ENCODE measurements around the gene ZNF512B.

ZNF512B gene
- total RNA-seq = 41.1 to 76.8 (median 55.1) reads per million in 3 experiments

DNA sequence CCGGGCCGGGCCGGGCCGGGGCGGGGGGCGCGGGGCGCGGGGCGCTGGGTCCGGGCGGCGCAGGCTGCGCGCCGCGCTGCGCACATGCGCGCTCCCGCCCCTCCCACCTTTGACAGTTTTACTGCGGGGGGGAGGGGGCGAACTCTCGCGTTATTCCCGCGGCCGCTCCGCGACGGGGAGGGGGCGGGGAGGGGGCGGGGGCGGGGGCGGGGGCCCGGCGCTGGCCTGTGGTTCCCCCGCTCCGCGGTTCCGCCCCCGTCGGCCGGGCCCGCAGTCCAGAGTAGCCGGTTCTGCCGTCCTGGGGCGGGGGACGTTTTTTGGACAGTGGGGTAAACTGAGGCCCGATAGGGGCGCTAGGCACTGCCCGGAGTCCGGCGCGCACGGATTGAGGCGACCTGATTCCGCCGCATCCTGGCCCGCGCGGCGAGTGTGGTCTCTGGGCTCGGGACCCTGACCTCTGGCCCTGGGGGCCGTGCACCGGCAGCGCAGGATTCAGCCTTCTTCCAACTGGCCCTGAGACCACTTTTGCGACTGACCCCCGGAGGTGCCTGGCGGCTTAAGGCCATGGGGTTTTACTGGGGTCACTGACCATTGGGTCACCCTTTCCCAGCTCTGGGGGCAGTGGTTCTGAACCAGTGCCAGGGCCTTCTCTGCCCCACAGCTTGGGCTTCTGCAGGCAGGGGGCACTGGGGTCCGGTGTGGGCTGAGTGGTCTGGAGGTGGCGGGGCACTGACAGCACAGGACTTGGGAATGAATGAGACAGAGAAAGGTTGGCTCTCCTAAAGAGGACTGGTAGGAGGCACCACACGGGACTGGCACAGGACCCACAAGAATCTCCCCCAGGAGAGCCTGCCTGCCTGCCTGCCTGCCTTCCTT is at the start of gene ZNF512B:
Gene ZNF512B (minus strand): TSS at position 93 of the 876 bp plus-strand sequence. CDS start 1,980 bp downstream, outside the sequence.
- DNase-seq = peak; percentile 47

DNA sequence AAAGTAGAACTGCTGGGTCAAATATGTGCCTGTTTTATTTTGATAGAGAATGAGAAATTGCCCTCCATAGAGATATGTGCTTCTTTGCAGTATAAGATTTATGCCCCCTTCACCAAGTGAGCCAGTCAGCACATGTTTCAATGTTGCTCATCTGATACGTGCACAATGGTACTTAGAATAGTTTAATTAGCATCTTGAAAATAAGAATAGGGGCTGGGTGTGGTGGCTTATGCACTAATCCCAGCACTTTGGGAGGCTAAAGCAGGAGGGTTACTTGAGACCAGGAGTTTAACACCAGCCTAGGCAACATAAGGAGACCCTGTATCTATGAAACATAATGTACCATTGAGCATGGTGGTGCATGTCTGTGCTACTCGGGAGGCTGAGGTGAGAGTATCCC is 45.9 kb upstream of the ZNF512B start:
- DNase-seq = no peak

DNA sequence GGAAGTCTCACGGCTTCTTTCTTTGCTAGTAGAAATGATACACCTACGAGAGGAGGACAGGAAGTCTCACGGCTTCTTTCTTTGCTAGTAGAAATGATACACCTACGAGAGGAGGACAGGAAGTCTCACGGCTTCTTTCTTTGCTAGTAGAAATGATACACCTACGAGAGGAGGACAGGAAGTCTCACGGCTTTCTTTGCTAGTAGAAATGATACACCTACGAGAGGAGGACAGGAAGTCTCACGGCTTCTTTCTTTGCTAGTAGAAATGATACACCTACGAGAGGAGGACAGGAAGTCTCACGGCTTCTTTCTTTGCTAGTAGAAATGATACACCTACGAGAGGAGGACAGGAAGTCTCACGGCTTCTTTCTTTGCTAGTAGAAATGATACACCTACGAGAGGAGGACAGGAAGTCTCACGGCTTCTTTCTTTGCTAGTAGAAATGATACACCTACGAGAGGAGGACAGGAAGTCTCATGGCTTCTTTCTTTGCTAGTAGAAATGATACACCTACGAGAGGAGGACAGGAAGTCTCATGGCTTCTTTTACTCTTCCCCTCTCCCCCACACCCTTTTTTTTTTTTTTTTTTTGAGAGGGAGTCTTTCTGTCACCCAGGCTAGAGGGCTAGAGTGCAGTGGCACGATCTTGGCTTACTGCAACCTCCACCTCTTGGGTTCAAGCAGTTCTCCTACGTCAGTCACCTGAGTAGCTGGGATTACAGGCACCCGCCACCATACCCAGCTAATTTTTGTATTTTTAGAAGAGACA is 42.8 kb upstream of the ZNF512B start:
- DNase-seq = peak; percentile 44

DNA sequence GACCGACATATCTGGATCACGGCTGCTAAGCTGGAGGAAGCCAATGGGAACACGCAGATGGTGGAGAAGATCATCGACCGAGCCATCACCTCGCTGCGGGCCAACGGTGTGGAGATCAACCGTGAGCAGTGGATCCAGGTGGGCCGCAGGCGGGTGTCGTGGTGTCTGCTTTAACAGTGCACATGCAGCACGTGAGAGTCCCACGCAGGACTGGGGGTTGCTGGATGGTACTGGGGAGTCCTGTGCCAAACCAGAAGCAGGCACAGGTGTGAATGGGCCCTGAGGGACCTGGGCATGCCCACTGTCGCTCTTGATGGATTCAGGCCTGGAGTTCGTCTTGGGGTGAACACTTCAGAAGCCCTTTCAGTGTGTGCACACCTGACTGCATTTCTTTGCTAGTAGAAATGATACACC is 41.6 kb upstream of the ZNF512B start:
- no peak for DNase-seq

GRCh38 chr20:64010711-64011237 is 41.0 kb upstream of the ZNF512B start:
- no peak for DNase-seq

DNA sequence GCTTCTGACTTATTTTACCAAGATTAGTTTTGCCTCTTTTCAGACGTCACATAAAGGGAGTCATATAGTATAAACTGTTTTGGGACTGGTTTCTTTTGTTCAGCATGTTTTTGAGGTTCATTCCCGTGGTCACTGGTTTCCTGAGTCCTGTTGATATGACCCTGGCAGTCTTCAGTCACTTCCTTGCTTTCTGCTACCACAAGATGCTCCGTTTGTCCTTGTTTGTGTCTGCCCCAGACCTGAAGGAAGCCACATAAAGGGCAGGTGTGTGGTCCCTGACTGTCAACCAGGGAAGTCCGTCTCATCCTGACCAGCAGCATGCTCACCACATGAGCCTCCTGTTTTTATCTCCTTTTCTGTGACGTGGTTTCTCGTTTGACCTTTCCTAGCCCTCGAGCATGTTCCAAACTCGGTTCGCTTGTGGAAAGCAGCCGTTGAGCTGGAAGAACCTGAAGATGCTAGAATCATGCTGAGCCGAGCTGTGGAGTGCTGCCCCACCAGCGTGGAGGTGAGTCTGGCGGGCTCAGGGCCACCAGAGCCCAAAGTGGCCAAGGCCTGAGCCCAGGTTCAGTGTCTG is 40.2 kb upstream of the ZNF512B start:
- no peak for DNase-seq

DNA sequence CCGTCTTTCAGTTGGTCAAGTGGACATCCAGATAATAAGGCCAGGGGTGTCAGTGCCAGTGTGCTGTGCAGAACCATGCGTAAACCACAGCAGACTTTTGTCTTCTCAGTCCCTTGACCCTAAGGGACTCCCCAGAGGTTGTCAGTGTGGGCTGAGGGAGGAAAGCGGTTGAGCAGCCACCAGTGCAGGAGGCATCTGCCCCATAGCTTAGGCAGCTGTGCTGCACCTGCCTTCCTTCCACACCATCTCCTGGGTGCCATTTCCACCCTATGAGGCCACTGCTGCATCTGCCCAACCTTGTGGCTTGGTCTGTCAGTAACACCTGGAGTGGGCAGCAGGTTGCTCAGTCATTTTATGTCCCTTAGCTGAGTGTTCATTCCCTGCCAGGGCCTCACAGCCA is 37.2 kb upstream of the ZNF512B start:
- DNase-seq = no peak

DNA sequence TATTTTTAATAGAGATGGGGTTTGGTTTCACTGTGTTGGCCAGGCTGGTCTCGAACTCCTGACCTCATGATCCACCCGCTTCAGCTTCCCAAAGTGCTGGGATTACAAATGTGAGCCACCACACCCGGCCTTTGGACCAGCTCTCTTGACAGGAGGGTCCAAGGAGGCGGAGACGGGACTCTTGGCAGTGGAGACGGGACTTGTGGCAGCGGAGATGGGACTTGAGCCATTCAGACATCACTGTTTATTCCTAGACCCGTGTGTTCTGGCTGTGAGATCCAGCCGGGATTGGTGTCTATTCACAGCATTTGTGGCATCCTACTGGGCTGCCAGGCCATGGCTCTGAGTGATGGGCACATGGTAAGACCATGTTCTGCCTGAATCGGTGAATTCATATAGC is 36.8 kb upstream of the ZNF512B start:
- no peak for DNase-seq

DNA sequence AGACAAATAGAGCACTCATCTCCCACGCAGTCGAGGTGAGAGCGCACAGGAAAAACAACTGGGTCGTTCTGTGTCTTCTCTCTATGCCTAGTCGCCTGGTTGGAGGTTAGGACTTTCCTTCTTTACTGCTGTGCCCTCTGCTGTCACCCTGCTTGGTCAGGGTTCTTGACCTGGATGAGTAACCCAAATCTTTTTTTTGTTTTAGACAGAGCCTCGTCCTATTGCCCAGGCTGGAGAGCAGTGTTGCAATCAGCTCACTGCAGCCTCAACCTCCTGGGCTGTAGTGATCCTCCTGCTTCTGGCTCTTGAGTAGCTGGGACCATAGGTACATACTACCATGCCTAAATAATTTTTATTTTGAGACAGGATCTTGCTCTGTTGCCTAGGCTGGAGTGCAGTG is 35.7 kb upstream of the ZNF512B start:
- no peak for DNase-seq

DNA sequence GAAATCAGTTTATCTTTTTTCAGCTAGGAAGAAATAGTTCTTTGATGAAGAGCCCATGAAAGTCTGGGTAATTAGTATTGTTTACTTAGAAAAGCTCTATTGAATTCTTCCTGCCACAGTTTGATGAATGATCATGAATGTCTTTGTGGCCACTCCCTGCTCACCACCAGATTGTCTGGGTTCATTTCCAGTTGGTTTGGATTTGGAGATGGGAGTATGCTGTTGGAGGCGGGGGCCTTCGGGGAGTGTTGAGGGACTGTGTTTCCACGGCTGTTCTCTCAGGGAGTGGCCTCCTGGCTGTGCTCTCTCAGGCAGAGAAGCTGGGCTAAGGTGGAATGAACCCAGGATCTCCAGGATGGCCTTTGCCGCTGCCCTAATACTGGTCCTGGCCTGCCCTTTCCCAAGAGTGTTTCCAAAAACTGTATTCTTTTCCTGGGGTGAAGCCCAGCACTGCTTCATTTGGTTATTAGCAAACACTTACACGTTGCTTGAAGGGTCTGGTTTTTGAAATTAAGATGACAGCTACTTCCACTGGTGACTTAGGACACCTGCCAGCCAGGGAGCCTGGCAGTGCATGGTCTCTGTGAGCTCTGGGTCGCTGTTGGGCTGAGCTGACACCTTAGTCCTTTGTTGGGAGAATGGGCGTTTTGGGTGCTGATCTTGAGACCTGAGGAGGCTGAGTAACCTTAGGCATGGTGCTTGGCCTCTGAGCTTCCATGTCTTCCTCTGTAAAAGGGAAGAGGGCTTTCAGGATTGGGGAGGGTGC is 34.4 kb upstream of the ZNF512B start:
- DNase-seq = no peak

- no peak for DNase-seq
These were observed 31.9 kb upstream of the ZNF512B start for GRCh38 chr20:64001607-64002011.

DNA sequence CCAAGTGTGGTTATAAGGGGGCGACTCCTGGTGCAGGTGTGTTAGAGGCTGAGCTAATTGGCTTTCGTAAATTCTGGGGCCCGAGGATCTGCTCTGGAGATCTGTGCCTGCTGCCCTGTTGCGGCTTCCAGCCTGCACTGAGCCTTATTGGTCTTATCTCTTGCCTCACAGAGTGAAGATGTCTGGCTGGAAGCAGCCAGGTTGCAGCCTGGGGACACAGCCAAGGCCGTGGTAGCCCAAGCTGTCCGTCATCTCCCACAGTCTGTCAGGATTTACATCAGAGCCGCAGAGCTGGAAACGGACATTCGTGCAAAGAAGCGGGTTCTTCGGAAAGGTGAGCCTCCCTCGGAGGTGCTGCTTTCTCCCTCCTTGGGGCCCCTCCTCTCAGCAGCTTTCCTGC is 31.2 kb upstream of the ZNF512B start:
- DNase-seq = no peak

DNA sequence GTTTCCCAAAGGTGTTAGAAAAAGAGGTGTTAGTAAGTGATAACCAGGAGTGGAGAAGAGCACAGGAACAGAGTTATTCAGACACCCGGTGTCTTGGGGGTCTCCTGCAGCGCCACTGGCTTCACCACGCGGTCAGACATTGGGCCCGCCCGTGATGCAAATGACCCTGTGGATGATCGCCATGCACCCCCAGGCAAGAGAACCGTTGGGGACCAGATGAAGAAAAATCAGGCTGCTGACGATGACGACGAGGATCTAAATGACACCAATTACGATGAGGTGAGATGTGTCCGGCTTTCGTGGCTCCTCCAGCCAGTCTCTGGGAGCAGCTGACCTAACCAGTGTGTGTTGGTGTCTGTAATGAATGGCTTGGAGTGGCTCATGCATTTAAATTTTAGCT is 13.2 kb upstream of the ZNF512B start:
- no peak for DNase-seq

GRCh38 chr20:63980806-63981728 is 11.3 kb upstream of the ZNF512B start, which contains the start of gene PRPF6:
PRPF6 (plus strand) TSS chr20:63981132; CDS start chr20:63981246, 114 bp downstream.
- DNase-seq = peak; percentile 93

- peak; percentile 47 for DNase-seq
These were observed 10.6 kb upstream of the ZNF512B start for GRCh38 chr20:63980317-63980805.

DNA sequence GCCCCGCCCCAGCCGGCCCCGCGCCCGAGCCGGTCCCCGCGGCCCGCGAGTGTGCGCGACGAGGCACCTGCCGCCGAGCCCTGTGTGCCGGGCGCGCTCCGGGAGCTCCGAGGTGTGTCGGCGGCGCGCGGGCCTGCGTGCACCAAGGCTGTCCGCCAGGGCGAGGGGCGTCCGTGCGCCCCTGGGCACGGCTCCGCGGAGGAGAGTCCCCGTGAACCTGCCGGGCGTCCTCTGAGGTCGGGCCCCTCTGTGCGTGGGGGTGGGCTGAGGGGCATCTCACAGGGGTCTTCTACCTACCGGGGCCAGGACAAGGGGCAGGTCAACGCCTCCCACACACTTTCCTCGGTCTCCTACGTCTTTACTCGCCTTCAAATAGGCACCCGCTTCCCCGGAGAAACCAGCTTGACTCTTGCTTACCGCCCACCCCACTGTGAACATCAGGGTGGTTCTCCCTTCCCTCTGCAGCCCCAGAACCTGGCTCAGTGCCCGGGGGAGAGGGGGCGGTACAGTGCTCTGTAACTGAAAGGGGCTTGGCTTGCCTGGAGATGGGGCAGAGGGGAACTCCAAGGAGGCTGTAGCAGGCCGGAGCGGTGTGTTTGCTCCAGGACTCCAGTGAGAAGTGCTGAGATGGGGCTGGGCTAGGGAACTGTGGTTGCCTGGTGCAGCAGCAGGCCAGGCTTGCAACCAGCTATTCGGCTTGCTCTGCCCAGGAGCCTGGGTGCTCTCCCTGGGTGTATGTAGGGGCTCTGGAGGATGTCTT is 10.0 kb upstream of the ZNF512B start, which contains the start of gene SAMD10:
Gene SAMD10 (minus strand): TSS at position 86 of the 760 bp plus-strand sequence. CDS start 175 bp downstream, outside the sequence.
- DNase-seq = peak; percentile 58

- no peak for DNase-seq
These were observed 9.5 kb upstream of the ZNF512B start for GRCh38 chr20:63979229-63979556.

GRCh38 chr20:63978319-63979228 is 8.8 kb upstream of the ZNF512B start:
- DNase-seq = peak; percentile 30

DNA sequence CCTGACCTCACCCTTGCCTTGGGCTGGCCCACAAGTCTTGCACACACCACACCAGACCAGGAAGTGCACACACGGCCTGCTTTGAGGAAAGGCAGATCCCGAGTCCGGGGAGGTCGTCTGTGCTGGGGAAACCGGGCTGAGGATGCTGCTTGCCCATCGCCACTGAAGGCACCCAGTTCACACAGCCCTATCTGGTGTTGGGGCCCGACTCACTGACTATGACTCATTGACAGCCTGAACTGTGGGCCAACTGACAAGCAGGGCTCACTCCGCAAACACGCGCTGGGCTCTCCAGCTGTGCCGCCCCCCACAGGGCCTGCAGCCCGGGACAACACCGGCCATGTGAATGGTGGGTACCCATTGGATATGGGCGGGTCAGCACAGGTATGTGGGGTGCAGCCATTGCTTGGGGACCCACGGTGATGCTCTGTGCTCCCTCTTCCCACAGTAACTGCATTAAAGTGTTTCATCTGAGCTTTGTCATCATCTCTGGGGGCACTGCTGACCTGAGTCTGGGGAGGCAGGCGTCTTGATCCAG is 8.1 kb upstream of the ZNF512B start:
- no peak for DNase-seq

Measured in central memory CD4-positive, alpha-beta T cell (primary cell).